CD4-positive, alpha-beta T cell (primary cell): Measurements from ENCODE around the gene MYH7. TPM values are rescaled to one million over a fixed set of nuclear protein-coding genes. Genes with fewer than 3 reads are reported as not detected.

Experiments
- ATAC-seq: fragments of 200-7000 bp; cut with Tn5 transposase; one replicate; pipeline ENCODE4 v1.10.0; 2022; ENCODE audit warnings: mild to moderate bottlenecking; ENCODE audit not compliant: poor library complexity
- CTCF ChIA-PET: fragments of 350-600 bp; sonication (Branson Sonifier 250); formaldehyde crosslinking; loops from one replicate; lab custom pipeline; 2021; ENCODE audit warnings: antibody characterized with exemption, inconsistent platforms; lab: Charles Lee
- POLR2A ChIA-PET: fragments of 350-600 bp; sonication (Branson Sonifier 250); formaldehyde crosslinking; loops from one replicate; lab custom pipeline; 2021; ENCODE audit warnings: antibody characterized with exemption, inconsistent platforms; lab: Charles Lee
- DNase-seq, 14 experiments: peaks; one replicate each; pipeline ENCODE4 v3.0.0-alpha.2; 2013 to 2020; ENCODE audit warnings: mixed read lengths in 2 of 14
- H3K27ac ChIP-seq, 2 donors: one replicate each; pipeline versions ENCODE4 v1.5.1 to v1.7.0; 2013; ENCODE audit warnings: low read length in 2 of 2, low read depth in 1 of 2, mild to moderate bottlenecking in 1 of 2
- H3K27me3 ChIP-seq, 2 experiments: 1 replicate in 1 of 2; 2 replicates in 1 of 2; pipeline versions ENCODE4 v1.6.1 to v1.7.0; 2013; ENCODE audit warnings: low read length in 2 of 2, control low read depth in 1 of 2, mild to moderate bottlenecking in 1 of 2, moderate library complexity in 1 of 2; ENCODE audit not compliant: insufficient read depth in 2 of 2, control insufficient read depth in 1 of 2
- H3K36me3 ChIP-seq: one replicate; pipeline ENCODE4 v1.6.1; 2013; ENCODE audit warnings: low read length, control low read depth; ENCODE audit not compliant: insufficient read depth
- H3K4me1 ChIP-seq: one replicate; pipeline ENCODE4 v1.6.1; 2013; ENCODE audit warnings: low read length, control low read depth; ENCODE audit not compliant: insufficient read depth
- H3K4me3 ChIP-seq: one replicate; pipeline ENCODE4 v1.5.1; 2013; ENCODE audit warnings: mild to moderate bottlenecking, low read length, moderate library complexity
- H3K9me3 ChIP-seq, 2 experiments: 1 replicate in 1 of 2; 2 replicates in 1 of 2; pipeline versions ENCODE4 v1.6.1 to v1.7.0; 2013; ENCODE audit warnings: low read length in 2 of 2, mild to moderate bottlenecking in 2 of 2, control low read depth in 1 of 2, moderate library complexity in 1 of 2; ENCODE audit not compliant: control insufficient read depth in 1 of 2, insufficient read depth in 1 of 2
- H3K27ac Mint-ChIP-seq: one replicate; pipeline ENCODE4 v1.8.0; 2020; ENCODE audit warnings: mixed read lengths
- H3K27me3 Mint-ChIP-seq: one replicate; pipeline ENCODE4 v1.8.0; 2021; ENCODE audit warnings: mixed read lengths
- H3K36me3 Mint-ChIP-seq: one replicate; pipeline ENCODE4 v1.8.0; 2021; ENCODE audit warnings: low read depth, mixed read lengths
- H3K4me1 Mint-ChIP-seq: one replicate; pipeline ENCODE4 v1.8.0; 2021; ENCODE audit warnings: low read depth, mixed read lengths
- H3K4me3 Mint-ChIP-seq: one replicate; pipeline ENCODE4 v1.8.0; 2020; ENCODE audit warnings: mild to moderate bottlenecking, mixed read lengths
- H3K9me3 Mint-ChIP-seq: one replicate; pipeline ENCODE4 v1.8.0; 2020; ENCODE audit warnings: mixed read lengths
- intact Hi-C, 2 experiments: fragments of 100-400 bp; cut with DNase I in 1 of 2; cut with micrococcal nuclease in 1 of 2; formaldehyde crosslinking; loops; one replicate each; pipeline versions ENCODE4 v1.15.1 to v1.9.0; 2023 to 2025; cut with DNase I, micrococcal nuclease
- total RNA-seq, 174 experiments: library from RNA in 2 of 174; stranded (reverse) in 2 of 174; gene quantifications; one replicate each; pipeline ENCODE4 v1.2.3 and lab custom pipeline; 2021 to 2026
- TF ChIP-seq, protein P1 (sequence below): fragments of 200-600 bp; IDR thresholded peaks from one replicate; pipeline ENCODE4 v1.8.0; 2022; ENCODE audit warnings: antibody characterized with exemption, mild to moderate bottlenecking

The MYH7 gene
- total RNA-seq, 2 experiments from 2014 or later, result not detected

DNA sequence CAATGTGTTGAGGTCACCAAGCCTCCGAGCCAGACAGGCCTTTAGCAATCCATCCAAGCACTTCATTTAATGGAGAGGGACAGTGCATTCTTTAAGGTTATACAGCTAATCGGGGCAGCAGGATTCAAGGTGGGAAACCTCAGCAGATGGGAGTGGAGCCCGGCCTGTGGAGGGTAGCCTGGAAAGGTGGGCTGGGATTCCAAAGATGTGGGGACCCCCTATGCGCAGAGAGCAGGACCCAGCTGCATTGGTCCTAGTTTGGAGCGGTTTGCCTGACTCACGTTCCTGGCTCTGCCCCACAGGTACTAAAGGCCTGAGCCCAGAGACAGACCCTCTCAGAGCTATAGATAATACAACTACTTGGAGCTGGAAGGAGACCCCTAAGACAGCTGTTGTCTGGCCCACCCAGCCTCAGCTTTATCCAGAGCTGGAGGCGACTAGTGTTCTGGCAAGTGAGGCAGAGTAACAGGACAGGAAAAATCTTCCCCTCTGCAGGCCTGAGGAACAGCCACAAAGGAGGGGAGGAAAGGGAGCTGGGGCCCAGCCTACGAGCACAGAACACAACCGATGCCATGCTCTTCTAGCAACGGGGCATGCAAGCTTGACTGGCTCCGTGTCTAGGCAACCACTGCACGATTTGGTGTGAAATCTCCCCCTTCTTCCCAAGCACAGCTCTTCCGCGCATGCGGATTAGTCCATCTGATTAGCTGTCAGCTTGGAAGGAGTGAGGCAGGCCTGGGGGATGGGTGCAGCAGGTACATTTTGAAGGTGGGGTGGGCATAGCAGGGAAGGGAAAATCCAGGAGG lies 1.1 kb upstream of the MYH7 start:
- ChIA-PET POLR2A (no interaction called here), CTCF (interaction anchor here (0.6 kb wide), 1 partner anchor 137 kb away, joined by 3 read pairs; no protein-coding TSS in a partner anchor)
- Mint-ChIP-seq H3K4me1 (peaks cover 7% of the 10 kb centered on the region), H3K9me3 (no peaks in the 10 kb centered on the region), H3K27ac (no peak overlapping the region), H3K27me3 (peaks cover 16% of the 10 kb centered on the region), H3K4me3 (no peak overlapping the region), H3K36me3 (no peaks in the 10 kb centered on the region)
- DNase-seq (no peak), ATAC-seq (no peak)
- intact Hi-C loops, result no loop called here
- no peak overlapping the region for H3K4me3 ChIP-seq
- H3K36me3 ChIP-seq, result no peaks in the 10 kb centered on the region
- TF ChIP-seq, protein P1, sequence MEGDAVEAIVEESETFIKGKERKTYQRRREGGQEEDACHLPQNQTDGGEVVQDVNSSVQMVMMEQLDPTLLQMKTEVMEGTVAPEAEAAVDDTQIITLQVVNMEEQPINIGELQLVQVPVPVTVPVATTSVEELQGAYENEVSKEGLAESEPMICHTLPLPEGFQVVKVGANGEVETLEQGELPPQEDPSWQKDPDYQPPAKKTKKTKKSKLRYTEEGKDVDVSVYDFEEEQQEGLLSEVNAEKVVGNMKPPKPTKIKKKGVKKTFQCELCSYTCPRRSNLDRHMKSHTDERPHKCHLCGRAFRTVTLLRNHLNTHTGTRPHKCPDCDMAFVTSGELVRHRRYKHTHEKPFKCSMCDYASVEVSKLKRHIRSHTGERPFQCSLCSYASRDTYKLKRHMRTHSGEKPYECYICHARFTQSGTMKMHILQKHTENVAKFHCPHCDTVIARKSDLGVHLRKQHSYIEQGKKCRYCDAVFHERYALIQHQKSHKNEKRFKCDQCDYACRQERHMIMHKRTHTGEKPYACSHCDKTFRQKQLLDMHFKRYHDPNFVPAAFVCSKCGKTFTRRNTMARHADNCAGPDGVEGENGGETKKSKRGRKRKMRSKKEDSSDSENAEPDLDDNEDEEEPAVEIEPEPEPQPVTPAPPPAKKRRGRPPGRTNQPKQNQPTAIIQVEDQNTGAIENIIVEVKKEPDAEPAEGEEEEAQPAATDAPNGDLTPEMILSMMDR, result no peak
- no peak overlapping the region for H3K27ac ChIP-seq
- no peaks in the 10 kb centered on the region for H3K27me3 ChIP-seq
- no peaks in the 10 kb centered on the region for H3K9me3 ChIP-seq
- H3K4me1 ChIP-seq, result no peaks in the 10 kb centered on the region

DNA sequence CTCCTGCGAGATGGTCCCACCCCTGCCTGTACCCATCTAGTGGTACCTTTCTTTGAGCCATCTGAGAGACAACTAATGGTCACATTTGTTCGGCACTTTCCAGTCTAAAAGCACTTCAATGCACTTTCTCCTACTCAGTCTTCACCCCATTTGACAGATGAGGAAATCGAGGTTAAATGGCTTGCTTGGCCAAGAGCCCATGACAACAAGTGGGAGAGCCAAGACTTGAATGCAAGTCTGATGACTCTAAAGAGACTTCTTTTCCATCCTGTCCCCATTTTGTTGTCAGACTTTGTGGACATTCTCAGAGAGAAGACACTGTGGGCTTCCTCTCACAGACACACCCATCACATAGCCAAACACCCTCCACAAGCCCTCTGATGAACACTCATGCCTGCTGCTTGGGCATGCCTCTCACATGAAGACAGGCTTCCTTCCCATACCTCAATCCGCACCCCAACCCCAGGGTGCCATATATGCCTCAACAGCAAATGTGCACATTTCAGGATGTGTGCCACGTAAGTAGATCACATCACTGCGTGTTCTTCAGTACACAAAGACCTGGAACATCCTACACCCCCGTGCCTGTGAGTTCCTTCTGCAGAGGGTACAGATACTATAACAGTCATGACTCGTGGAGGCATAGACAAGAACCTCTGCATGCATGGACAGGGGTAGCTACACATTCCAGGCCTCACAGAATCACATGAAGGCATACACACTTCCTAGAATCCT lies 805 bp downstream of the MYH7 start:
- H3K4me3 Mint-ChIP-seq, result no peak overlapping the region
- H3K9me3 Mint-ChIP-seq, result no peaks in the 10 kb centered on the region
- no peaks in the 10 kb centered on the region for H3K36me3 Mint-ChIP-seq
- no peaks in the 10 kb centered on the region for H3K9me3 ChIP-seq
- H3K27ac Mint-ChIP-seq, result no peak overlapping the region
- no peak for ATAC-seq
- TF ChIP-seq, protein P1, result no peak
- no peaks in the 10 kb centered on the region for H3K27me3 ChIP-seq
- intact Hi-C loops, result no loop called here
- no peaks in the 10 kb centered on the region for H3K4me1 ChIP-seq
- ChIA-PET POLR2A (no interaction called here), CTCF (no interaction called here)
- H3K4me3 ChIP-seq, result no peak overlapping the region
- H3K36me3 ChIP-seq, result no peaks in the 10 kb centered on the region
- H3K27me3 Mint-ChIP-seq, result peaks cover 17% of the 10 kb centered on the region
- DNase-seq, result no peak
- peaks cover 7% of the 10 kb centered on the region for H3K4me1 Mint-ChIP-seq
- no peak overlapping the region for H3K27ac ChIP-seq

- Histone ChIP-seq H3K4me1 (no peaks in the 10 kb centered on the region), H3K9me3 (no peaks in the 10 kb centered on the region), H3K27ac (no peak overlapping the region), H3K4me3 (no peak overlapping the region), H3K36me3 (no peaks in the 10 kb centered on the region), H3K27me3 (no peaks in the 10 kb centered on the region)
- Mint-ChIP-seq H3K36me3 (no peaks in the 10 kb centered on the region), H3K9me3 (no peaks in the 10 kb centered on the region), H3K4me1 (peaks cover 7% of the 10 kb centered on the region), H3K4me3 (no peak overlapping the region), H3K27me3 (peaks cover 18% of the 10 kb centered on the region), H3K27ac (no peak overlapping the region)
- DNase-seq (no peak), ATAC-seq (no peak)
- TF ChIP-seq, protein P1, result no peak
- ChIA-PET CTCF (no interaction called here), POLR2A (no interaction called here)
- intact Hi-C loops, result no loop called here
Observed at GRCh38 chr14:23433457-23433856, 2.0 kb downstream of the MYH7 start.
